HG03159 (cell line): ENCODE measurements around the gene GNS.
"Not testable (repeated sequence)": the region's sequence is repeated elsewhere in the genome, so short reads cannot be mapped to it uniquely, and the experiment has no call there.

Experiments
- ATAC-seq: cut with Tn5 transposase; IDR thresholded peaks from one replicate; pipeline ENCODE4 v1.9.1; 2021; ENCODE audit warnings: mild to moderate bottlenecking, moderate library complexity; ENCODE audit not compliant: unreplicated experiment

Gene GNS

GRCh38 chr12:64780132-64780530 is 20.9 kb upstream of the GNS start:
- no peak for ATAC-seq

GRCh38 chr12:64779354-64779974 is 20.3 kb upstream of the GNS start:
- ATAC-seq, result no peak

GRCh38 chr12:64775147-64775736 is 16.0 kb upstream of the GNS start:
- ATAC-seq, result not testable (repeated sequence)

GRCh38 chr12:64773386-64773785 is 14.2 kb upstream of the GNS start:
- no peak for ATAC-seq

- ATAC-seq, result no peak
Observed at GRCh38 chr12:64767495-64767894, 8.3 kb upstream of the GNS start.

- no peak for ATAC-seq
Observed at GRCh38 chr12:64760808-64761573, 1.8 kb upstream of the GNS start.

- ATAC-seq, result no peak
Observed at GRCh38 chr12:64757771-64758170, 1.4 kb downstream of the GNS start.

GRCh38 chr12:64756376-64756775 is 2.8 kb downstream of the GNS start:
- ATAC-seq, result peak; percentile 39

GRCh38 chr12:64753427-64753826 is 5.8 kb downstream of the GNS start:
- no peak for ATAC-seq

GRCh38 chr12:64752833-64753238 is 6.4 kb downstream of the GNS start:
- no peak for ATAC-seq

- no peak for ATAC-seq
Observed at GRCh38 chr12:64752032-64752431, 7.2 kb downstream of the GNS start.

- ATAC-seq, result no peak
Observed at GRCh38 chr12:64749461-64750200, 9.6 kb downstream of the GNS start.

- ATAC-seq, result no peak
Observed at GRCh38 chr12:64747695-64748094, 11.5 kb downstream of the GNS start.

- no peak for ATAC-seq
Observed at GRCh38 chr12:64746663-64747062, 12.5 kb downstream of the GNS start.

GRCh38 chr12:64745980-64746379 is 13.2 kb downstream of the GNS start:
- no peak for ATAC-seq

- no peak for ATAC-seq
Observed at GRCh38 chr12:64745259-64745807, 13.9 kb downstream of the GNS start.

- ATAC-seq, result no peak
Observed at GRCh38 chr12:64744422-64745258, 14.6 kb downstream of the GNS start.

- ATAC-seq, result no peak
Observed at GRCh38 chr12:64743206-64743605, 16.0 kb downstream of the GNS start.

GRCh38 chr12:64742416-64742815 is 16.8 kb downstream of the GNS start:
- ATAC-seq, result no peak

- no peak for ATAC-seq
Observed at GRCh38 chr12:64740646-64741045, 18.6 kb downstream of the GNS start.
